GM21737 (cell line): Measurements from ENCODE around the gene CD276.

Source experiments
- ATAC-seq: cut with Tn5 transposase; IDR thresholded peaks from one replicate; pipeline ENCODE4 v1.9.1; 2021; ENCODE audit warnings: mild to moderate bottlenecking, moderate library complexity; ENCODE audit not compliant: unreplicated experiment

CD276 gene

GRCh38 chr15:73763931-73764330, 79.7 kb downstream of the CD276 start:
- no peak for ATAC-seq
